ENCODE results near the gene MED27. TPM values are rescaled to one million over a fixed set of nuclear protein-coding genes. Genes with fewer than 3 reads are reported as not detected.
A peak's percentile ranks its signal among the peaks of the same experiment; 100 is the strongest.

Gene MED27
- total and polyA plus RNA-seq, 2 of the 8 experiments (the other 6 are each of a cell fraction or from before 2014, with no cell fraction given) = 29.9 to 56.5 TPM

GRCh38 chr9:132040808-132041207 lies 38.9 kb downstream of the MED27 start:
- no peaks in the 10 kb centered on the region for H3K27me3 ChIP-seq (replicated peaks in 1 of 4; ENCODE audit: control insufficient read depth in 3 of 4, extremely low read depth in 1 of 4, insufficient read depth in 3 of 4, low read length in 3 of 4)
- DNase-seq (ENCODE audit: low read depth in 1 of 2, low spot score in 2 of 2) = no peak
- H3K56ac ChIP-seq (replicated peaks; ENCODE audit: insufficient read length, low read depth, low read length) = no peak overlapping the region
- H3K4ac ChIP-seq (replicated peaks; ENCODE audit: insufficient read length, low read depth, low read length) = no peak overlapping the region
- TF ChIP-seq MAFK (IDR thresholded peaks at IDR 0.05; ENCODE audit: low read depth, low read length) = no peak
- TF ChIP-seq TBP (IDR thresholded peaks at IDR 0.05; ENCODE audit: low read depth, low read length) = no peak
- no peak for TF ChIP-seq CEBPB (IDR thresholded peaks at IDR 0.05; ENCODE audit: low read depth, low read length)
- TF ChIP-seq TAF7 (optimal IDR thresholded peaks at IDR 0.05; ENCODE audit: borderline replicate concordance, low read depth, low read length) = no peak
- no peak overlapping the region for H3K4me3 ChIP-seq (ENCODE audit: extremely low read depth in 1 of 4, insufficient read depth in 2 of 4, low read depth in 3 of 4, low read length in 4 of 4)
- H3K36me3 ChIP-seq (ENCODE audit: control insufficient read depth in 2 of 4, insufficient read depth in 4 of 4, low read length in 3 of 4) = no peaks in the 10 kb centered on the region
- H3K79me1 ChIP-seq (ENCODE audit: low read depth, low read length) = peaks cover 6% of the 10 kb centered on the region; the same call in 1 of the 2 replicates
- no peak overlapping the region for H3K9ac ChIP-seq (replicated peaks in 1 of 4; ENCODE audit: extremely low read depth in 1 of 4, low read depth in 3 of 4, low read length in 3 of 4)
- no peak overlapping the region for H2AK5ac ChIP-seq (ENCODE audit: low read depth, low read length)
- peaks cover 0 to 4% (median 0%) of the 10 kb centered on the region in 4 experiments; a peak in 2 of 7 replicates for H3K4me1 ChIP-seq (replicated peaks in 1 of 4; ENCODE audit: control insufficient read depth in 3 of 4, insufficient read depth in 4 of 4, low read length in 3 of 4)
- ChIA-PET POLR2A (ENCODE audit: partially characterized antibody) (interaction anchor here (1.6 kb wide), 1 partner anchor 39 kb away, joined by 4 read pairs; no protein-coding TSS in a partner anchor), CTCF (ENCODE audit: partially characterized antibody) (interaction anchor here (1.2 to 2.9 kb wide), 3 partner anchors 10 to 195 kb away, joined by 3 to 11 read pairs (median 3); no protein-coding TSS in a partner anchor)
- no peak overlapping the region for H2BK15ac ChIP-seq (ENCODE audit: low read length)
- H2BK12ac ChIP-seq (ENCODE audit: low read depth, low read length) = no peak overlapping the region
- H4K5ac ChIP-seq (ENCODE audit: insufficient read length, low read depth, low read length) = no peak overlapping the region
- 91% methylated on average over 4 of the region's 5 CpGs; no CpG with 5 or more reads in 1 of the 2 experiments for WGBS, 2 experiments (ENCODE audit: extremely low coverage in 1 of 2, insufficient coverage in 1 of 2, insufficient read length in 1 of 2, insufficient replicate concordance in 2 of 2, low coverage in 1 of 2, low lambda C conversion rate in 2 of 2, missing lambda C conversion rate in 1 of 2)
- H3K9me3 ChIP-seq (ENCODE audit: insufficient read depth in 2 of 2, low read depth in 1 of 2, low read length in 1 of 2) = no peaks in the 10 kb centered on the region
- H3K4me2 ChIP-seq (ENCODE audit: insufficient read depth in 1 of 2, low read depth in 2 of 2, low read length in 2 of 2) = no peak overlapping the region
- H3K18ac ChIP-seq (ENCODE audit: extremely low read depth, low read length) = no peak overlapping the region
- H3K79me2 ChIP-seq (ENCODE audit: control insufficient read depth in 1 of 2, insufficient read depth in 2 of 2, low read length in 2 of 2) = peaks cover 0 to 28% of the 10 kb centered on the region in 2 experiments; a peak in 1 of 4 replicates
- no peak overlapping the region for H2AFZ ChIP-seq (ENCODE audit: low read length)
- no peak overlapping the region for H4K91ac ChIP-seq (replicated peaks; ENCODE audit: insufficient read length, low read length)
- H2BK20ac ChIP-seq (ENCODE audit: low read length) = no peak overlapping the region
- H4K20me1 ChIP-seq (replicated peaks in 1 of 2; ENCODE audit: control insufficient read depth in 1 of 2, insufficient read depth in 2 of 2, low read length in 2 of 2) = peaks cover 5 to 17% of the 10 kb centered on the region in 2 experiments
- H3K27ac ChIP-seq (ENCODE audit: low read depth, low read length) = no peak overlapping the region
- no peak overlapping the region for H2BK5ac ChIP-seq (ENCODE audit: low read depth, low read length)
- no peak for FAIRE-seq
- H3K14ac ChIP-seq (ENCODE audit: insufficient read length) = no peak overlapping the region
- H4K8ac ChIP-seq (ENCODE audit: extremely low read depth, insufficient read depth, low read length) = peak overlapping the region; percentile 3; the same call in 1 of the 2 replicates
- H2BK120ac ChIP-seq (replicated peaks; ENCODE audit: low read depth, low read length) = no peak overlapping the region
- H3K23me2 ChIP-seq (ENCODE audit: low read depth, low read length) = no peaks in the 10 kb centered on the region
- H3K23ac ChIP-seq (ENCODE audit: insufficient read length) = no peak overlapping the region
